Tibial nerve (tissue), 4 donors: ENCODE data around the gene FNDC11. TPM values are rescaled to one million over a fixed set of nuclear protein-coding genes. Genes with fewer than 3 reads are reported as not detected.

Experiments
- DNase-seq, 2 donors: peaks; one replicate each; pipeline ENCODE4 v3.0.0-alpha.2; 2019; ENCODE audit warnings: low spot score in 2 of 2
- H3K27ac ChIP-seq, 4 donors: fragments of 200-600 bp; sonication (generic) in 3 of 4; one replicate each; pipeline ENCODE4 v1.5.1; 2017 to 2019; ENCODE audit warnings: mild to moderate bottlenecking in 1 of 4
- H3K27me3 ChIP-seq, 2 donors: fragments of 200-600 bp; sonication (generic) in 1 of 2; one replicate each; pipeline versions ENCODE4 v1.5.1 to v1.6.0; 2017 to 2019
- H3K36me3 ChIP-seq, 3 donors: fragments of 200-600 bp; sonication (generic); one replicate each; pipeline ENCODE4 v1.5.1; 2018 to 2019
- H3K4me1 ChIP-seq, 4 donors: fragments of 200-600 bp; sonication (generic) in 3 of 4; one replicate each; pipeline ENCODE4 v1.5.1; 2017 to 2019
- H3K4me3 ChIP-seq, 4 donors: fragments of 200-600 bp; sonication (generic) in 3 of 4; one replicate each; pipeline ENCODE4 v1.5.1; 2017 to 2019; ENCODE audit warnings: mild to moderate bottlenecking in 1 of 4, moderate library complexity in 1 of 4
- H3K9me3 ChIP-seq, 4 donors: fragments of 200-600 bp; sonication (generic) in 3 of 4; one replicate each; pipeline ENCODE4 v1.5.1; 2017 to 2019
- CTCF ChIP-seq, 5 experiments: fragments of 200-600 bp in 3 of 5; fragments of 450-650 bp in 2 of 5; sonication (generic) in 3 of 5; IDR thresholded peaks; one replicate each; pipeline ENCODE4 v1.5.1; 2016 to 2019; ENCODE audit warnings: antibody characterized with exemption in 5 of 5, mild to moderate bottlenecking in 3 of 5, moderate library complexity in 2 of 5
- EP300 ChIP-seq, 2 donors: sonication (generic); formaldehyde crosslinking; IDR thresholded peaks; one replicate each; pipeline ENCODE4 v1.6.1; 2017; ENCODE audit warnings: antibody characterized with exemption in 2 of 2, mild to moderate bottlenecking in 1 of 2
- POLR2A ChIP-seq, 2 donors: fragments of 450-650 bp; IDR thresholded peaks; one replicate each; pipeline ENCODE4 v1.6.1; 2017; ENCODE audit warnings: antibody characterized with exemption in 2 of 2, mild to moderate bottlenecking in 2 of 2, moderate library complexity in 2 of 2
- WGBS, 2 donors: methylation state at CpG; one replicate each; pipeline ENCODE4 v1.1.5; 2018; 5-methylcytosine and 5-hydroxymethylcytosine counted together
- total RNA-seq, 4 donors: library from RNA; depleted of rRNA; stranded (reverse); fragments of >200 nt; gene quantifications; one replicate each; pipeline ENCODE4 v1.1.0, GENCODE V29; 2016

FNDC11 gene
- total RNA-seq, 4 donors from 2014 or later: 0.21 to 1.4 (median 0.30) TPM; not detected in 1

GRCh38 chr20:63533388-63533787 is 20.6 kb upstream of the FNDC11 start:
- no peak overlapping the region for H3K27ac ChIP-seq
- 66 to 77% methylated on average over 13 to 14 of the region's 14 CpGs for WGBS, 2 donors
- H3K4me1 ChIP-seq: peaks cover 0 to 51% (median 10%) of the 10 kb centered on the region in 4 donors
- H3K27me3 ChIP-seq: peaks cover 0 to 26% of the 10 kb centered on the region in 2 donors
- no peak for DNase-seq
- H3K4me3 ChIP-seq: no peak overlapping the region
- TF ChIP-seq EP300 (IDR thresholded peaks at IDR 0.05) (no peak), POLR2A (IDR thresholded peaks at IDR 0.05) (no peak), CTCF (IDR thresholded peaks at IDR 0.05) (no peak)
- no peaks in the 10 kb centered on the region for H3K36me3 ChIP-seq
- H3K9me3 ChIP-seq: no peaks in the 10 kb centered on the region

- TF ChIP-seq CTCF (IDR thresholded peaks at IDR 0.05): no peak
- no peak for TF ChIP-seq POLR2A (IDR thresholded peaks at IDR 0.05)
- no peak for TF ChIP-seq EP300 (IDR thresholded peaks at IDR 0.05)
- Histone ChIP-seq H3K4me1 (peaks cover 0 to 54% (median 11%) of the 10 kb centered on the region in 4 donors), H3K4me3 (no peak overlapping the region), H3K36me3 (no peaks in the 10 kb centered on the region), H3K27ac (no peak overlapping the region), H3K27me3 (peaks cover 0 to 27% of the 10 kb centered on the region in 2 donors), H3K9me3 (no peaks in the 10 kb centered on the region)
- DNase-seq: no peak
- 79 to 88% methylated on average over 5 to 15 of the region's 28 CpGs for WGBS, 2 donors
Measured at GRCh38 chr20:63533871-63534393, 20.0 kb upstream of the FNDC11 start.

GRCh38 chr20:63534427-63534830 is 19.5 kb upstream of the FNDC11 start:
- Histone ChIP-seq H3K27ac (no peak overlapping the region), H3K27me3 (peaks cover 0 to 32% of the 10 kb centered on the region in 2 donors), H3K36me3 (no peaks in the 10 kb centered on the region), H3K4me3 (no peak overlapping the region), H3K9me3 (no peaks in the 10 kb centered on the region), H3K4me1 (peaks cover 0 to 49% (median 11%) of the 10 kb centered on the region in 4 donors)
- no peak for DNase-seq
- 44 to 50% methylated on average over 2 to 12 of the region's 12 CpGs for WGBS, 2 donors
- no peak for TF ChIP-seq EP300 (IDR thresholded peaks at IDR 0.05)
- no peak for TF ChIP-seq POLR2A (IDR thresholded peaks at IDR 0.05)
- no peak for TF ChIP-seq CTCF (IDR thresholded peaks at IDR 0.05)

GRCh38 chr20:63534831-63535651 is 18.9 kb upstream of the FNDC11 start:
- Histone ChIP-seq H3K27me3 (peaks cover 0 to 32% of the 10 kb centered on the region in 2 donors), H3K4me3 (no peak overlapping the region), H3K4me1 (peaks cover 0 to 48% (median 11%) of the 10 kb centered on the region in 4 donors), H3K9me3 (no peaks in the 10 kb centered on the region), H3K27ac (no peak overlapping the region), H3K36me3 (no peaks in the 10 kb centered on the region)
- TF ChIP-seq CTCF (IDR thresholded peaks at IDR 0.05): no peak
- no peak for TF ChIP-seq POLR2A (IDR thresholded peaks at IDR 0.05)
- TF ChIP-seq EP300 (IDR thresholded peaks at IDR 0.05): no peak
- no peak for DNase-seq
- WGBS, 2 donors: 42 to 76% methylated on average over 20 to 43 of the region's 49 CpGs
